HUES48 (cell line): ENCODE data around the gene KLHL13.

Experiments
- H3K27ac ChIP-seq: one replicate; pipeline ENCODE4 v1.7.0; 2013; ENCODE audit warnings: low read depth, low read length, inconsistent platforms
- H3K27me3 ChIP-seq: 2 replicates; pipeline ENCODE4 v1.6.1; 2013; ENCODE audit warnings: mild to moderate bottlenecking, low read length; ENCODE audit not compliant: control insufficient read depth, insufficient read depth
- H3K36me3 ChIP-seq: 2 replicates; pipeline ENCODE4 v1.6.1; 2013; ENCODE audit warnings: low read length; ENCODE audit not compliant: control insufficient read depth, insufficient read depth
- H3K4me1 ChIP-seq: 2 replicates; pipeline ENCODE4 v1.6.1; 2013; ENCODE audit warnings: mild to moderate bottlenecking, low read length; ENCODE audit not compliant: control insufficient read depth, insufficient read depth
- H3K4me3 ChIP-seq: 2 replicates; pipeline ENCODE4 v1.5.1; 2013; ENCODE audit warnings: mild to moderate bottlenecking, low read depth, low read length
- H3K9ac ChIP-seq: 2 replicates; pipeline ENCODE4 v1.6.1; 2013; ENCODE audit warnings: mild to moderate bottlenecking, low read depth, low read length, moderate library complexity
- H3K9me3 ChIP-seq: 2 replicates; pipeline ENCODE4 v1.6.1; 2013; ENCODE audit warnings: low read length; ENCODE audit not compliant: control insufficient read depth, insufficient read depth

KLHL13 gene

GRCh38 chrX:117992192-117992723, 124.4 kb downstream of the KLHL13 start:
- H3K27ac ChIP-seq: no peak overlapping the region

GRCh38 chrX:117990438-117990837, 126.2 kb downstream of the KLHL13 start:
- Histone ChIP-seq H3K9ac (no peak overlapping the region), H3K27ac (no peak overlapping the region), H3K36me3 (no peaks in the 10 kb centered on the region), H3K27me3 (no peaks in the 10 kb centered on the region), H3K4me3 (no peak overlapping the region), H3K4me1 (no peaks in the 10 kb centered on the region), H3K9me3 (no peaks in the 10 kb centered on the region)

More at GRCh38 chrX:117992192-117992723, 124.4 kb downstream of the KLHL13 start:
- Histone ChIP-seq H3K4me1 (no peaks in the 10 kb centered on the region), H3K4me3 (no peak overlapping the region), H3K9ac (no peak overlapping the region), H3K27me3 (no peaks in the 10 kb centered on the region), H3K9me3 (no peaks in the 10 kb centered on the region), H3K36me3 (no peaks in the 10 kb centered on the region)

GRCh38 chrX:117989512-117989911, 127.1 kb downstream of the KLHL13 start:
- H3K9me3 ChIP-seq: no peaks in the 10 kb centered on the region
- no peak overlapping the region for H3K4me3 ChIP-seq
- H3K9ac ChIP-seq: no peak overlapping the region
- no peaks in the 10 kb centered on the region for H3K27me3 ChIP-seq
- no peak overlapping the region for H3K27ac ChIP-seq
- no peaks in the 10 kb centered on the region for H3K4me1 ChIP-seq
- no peaks in the 10 kb centered on the region for H3K36me3 ChIP-seq

GRCh38 chrX:117987373-117987772, 129.2 kb downstream of the KLHL13 start:
- Histone ChIP-seq H3K27me3 (no peaks in the 10 kb centered on the region), H3K36me3 (no peaks in the 10 kb centered on the region), H3K27ac (no peak overlapping the region), H3K9ac (no peak overlapping the region), H3K4me1 (no peaks in the 10 kb centered on the region; the same call in 1 of the 2 replicates), H3K4me3 (no peak overlapping the region), H3K9me3 (no peaks in the 10 kb centered on the region)

- H3K27ac ChIP-seq: no peak overlapping the region
- H3K9ac ChIP-seq: no peak overlapping the region
- H3K9me3 ChIP-seq: no peaks in the 10 kb centered on the region
- H3K4me3 ChIP-seq: no peak overlapping the region
- H3K27me3 ChIP-seq: no peaks in the 10 kb centered on the region
- no peaks in the 10 kb centered on the region for H3K36me3 ChIP-seq
- H3K4me1 ChIP-seq: no peaks in the 10 kb centered on the region; the same call in 1 of the 2 replicates
Observed at GRCh38 chrX:117985241-117985640, 131.4 kb downstream of the KLHL13 start.

GRCh38 chrX:117982694-117983392, 133.8 kb downstream of the KLHL13 start:
- Histone ChIP-seq H3K9me3 (no peaks in the 10 kb centered on the region), H3K27me3 (no peaks in the 10 kb centered on the region), H3K27ac (no peak overlapping the region), H3K9ac (no peak overlapping the region), H3K4me1 (no peaks in the 10 kb centered on the region; the same call in 1 of the 2 replicates), H3K36me3 (no peaks in the 10 kb centered on the region), H3K4me3 (no peak overlapping the region)

- Histone ChIP-seq H3K4me3 (no peak overlapping the region), H3K27ac (no peak overlapping the region), H3K9me3 (no peaks in the 10 kb centered on the region), H3K27me3 (no peaks in the 10 kb centered on the region; the same call in 1 of the 2 replicates), H3K9ac (no peak overlapping the region), H3K36me3 (no peaks in the 10 kb centered on the region), H3K4me1 (peaks cover 10% of the 10 kb centered on the region)
Observed at GRCh38 chrX:117978402-117978801, 138.2 kb downstream of the KLHL13 start.

GRCh38 chrX:117977526-117977925, 139.1 kb downstream of the KLHL13 start:
- H3K9ac ChIP-seq: no peak overlapping the region
- H3K9me3 ChIP-seq: no peaks in the 10 kb centered on the region
- H3K4me3 ChIP-seq: no peak overlapping the region
- H3K36me3 ChIP-seq: no peaks in the 10 kb centered on the region
- H3K4me1 ChIP-seq: peaks cover 19% of the 10 kb centered on the region
- H3K27ac ChIP-seq: no peak overlapping the region
- H3K27me3 ChIP-seq: no peaks in the 10 kb centered on the region; the same call in 1 of the 2 replicates

- Histone ChIP-seq H3K27ac (peak overlapping the region; percentile 74), H3K4me3 (peak overlapping the region; percentile 11), H3K36me3 (no peaks in the 10 kb centered on the region), H3K4me1 (peaks cover 49% of the 10 kb centered on the region), H3K9me3 (no peaks in the 10 kb centered on the region), H3K27me3 (no peaks in the 10 kb centered on the region; the same call in 1 of the 2 replicates), H3K9ac (no peak overlapping the region)
Observed at GRCh38 chrX:117973110-117973807, 143.4 kb downstream of the KLHL13 start.

- no peaks in the 10 kb centered on the region for H3K9me3 ChIP-seq
- no peaks in the 10 kb centered on the region for H3K36me3 ChIP-seq
- H3K9ac ChIP-seq: no peak overlapping the region
- H3K27ac ChIP-seq: peak overlapping the region; percentile 74
- H3K4me3 ChIP-seq: peak overlapping the region; percentile 11
- peaks cover 55% of the 10 kb centered on the region for H3K4me1 ChIP-seq
- no peaks in the 10 kb centered on the region; the same call in 1 of the 2 replicates for H3K27me3 ChIP-seq
Observed at GRCh38 chrX:117972711-117973109, 143.9 kb downstream of the KLHL13 start.

- no peak overlapping the region for H3K4me3 ChIP-seq
- no peaks in the 10 kb centered on the region for H3K36me3 ChIP-seq
- H3K27me3 ChIP-seq: no peaks in the 10 kb centered on the region; the same call in 1 of the 2 replicates
- H3K27ac ChIP-seq: no peak overlapping the region
- no peaks in the 10 kb centered on the region for H3K9me3 ChIP-seq
- H3K4me1 ChIP-seq: peaks cover 61% of the 10 kb centered on the region
- no peak overlapping the region for H3K9ac ChIP-seq
Observed at GRCh38 chrX:117969782-117970181, 146.8 kb downstream of the KLHL13 start.
